Limb (tissue), 2 donors: ENCODE results near the gene SLC14A1.
A peak's percentile ranks its signal among the peaks of the same experiment; 100 is the strongest.
"Not testable (repeated sequence)": the region's sequence is repeated elsewhere in the genome, so short reads cannot be mapped to it uniquely, and the experiment has no call there.

Experiments used
- DNase-seq, 2 donors: peaks; one replicate each; pipeline ENCODE4 v3.0.0-alpha.2; 2016; ENCODE audit errors: extremely low spot score in 2 of 2

The SLC14A1 gene

GRCh38 chr18:45757005-45757404 lies 33.0 kb downstream of the SLC14A1 start:
- DNase-seq, result no peak

GRCh38 chr18:45757644-45758043 lies 33.7 kb downstream of the SLC14A1 start:
- DNase-seq, result not testable (repeated sequence)

GRCh38 chr18:45760462-45761036 lies 36.6 kb downstream of the SLC14A1 start:
- no peak for DNase-seq

- no peak for DNase-seq
Observed at GRCh38 chr18:45761512-45762114, 37.6 kb downstream of the SLC14A1 start.

- DNase-seq, result no peak
Observed at GRCh38 chr18:45764000-45764686, 40.2 kb downstream of the SLC14A1 start.

GRCh38 chr18:45765796-45766195 lies 41.8 kb downstream of the SLC14A1 start:
- DNase-seq, result no peak

- DNase-seq, result no peak
Observed at GRCh38 chr18:45771587-45772480, 47.9 kb downstream of the SLC14A1 start.

GRCh38 chr18:45774065-45774521 lies 50.1 kb downstream of the SLC14A1 start:
- DNase-seq, result no peak

GRCh38 chr18:45775241-45775676 lies 51.3 kb downstream of the SLC14A1 start:
- peak; percentile 74 to 90 for DNase-seq

- DNase-seq, result peak in 1 of 2 donors; percentile 34
Observed at GRCh38 chr18:45775743-45776142, 51.8 kb downstream of the SLC14A1 start.

- no peak for DNase-seq
Observed at GRCh38 chr18:45777393-45777792, 53.4 kb downstream of the SLC14A1 start.

- no peak for DNase-seq
Observed at GRCh38 chr18:45780568-45780967, 56.6 kb downstream of the SLC14A1 start.

- DNase-seq, result no peak
Observed at GRCh38 chr18:45782662-45783061, 58.7 kb downstream of the SLC14A1 start.

GRCh38 chr18:45783097-45784075 lies 59.4 kb downstream of the SLC14A1 start:
- DNase-seq, result no peak

GRCh38 chr18:45785134-45785533 lies 61.2 kb downstream of the SLC14A1 start:
- DNase-seq, result no peak

GRCh38 chr18:45786941-45787340 lies 63.0 kb downstream of the SLC14A1 start:
- DNase-seq, result no peak

- no peak for DNase-seq
Observed at GRCh38 chr18:45787346-45787745, 63.4 kb downstream of the SLC14A1 start.

GRCh38 chr18:45788861-45789260 lies 64.9 kb downstream of the SLC14A1 start:
- no peak for DNase-seq

- no peak for DNase-seq
Observed at GRCh38 chr18:45792506-45793263, 68.7 kb downstream of the SLC14A1 start.
